Testis (tissue), 3 donors: ENCODE measurements around the gene CHD2. TPM values are rescaled to one million over a fixed set of nuclear protein-coding genes. Genes with fewer than 3 reads are reported as not detected.
"Not testable (repeated sequence)": the region's sequence is repeated elsewhere in the genome, so short reads cannot be mapped to it uniquely, and the experiment has no call there.

Experiments used
- DNase-seq: peaks from one replicate; pipeline ENCODE4 v3.0.0-alpha.2; 2019
- H3K27ac ChIP-seq, 2 donors: fragments of 200-600 bp; sonication (generic); one replicate each; pipeline ENCODE4 v1.5.1; 2019
- H3K27me3 ChIP-seq: fragments of 200-600 bp; sonication (generic); one replicate; pipeline ENCODE4 v1.5.1; 2019
- H3K36me3 ChIP-seq: fragments of 200-600 bp; sonication (generic); one replicate; pipeline ENCODE4 v1.5.1; 2017; ENCODE audit warnings: low read depth; ENCODE audit errors: missing control alignments
- H3K4me1 ChIP-seq: fragments of 200-600 bp; sonication (generic); one replicate; pipeline ENCODE4 v1.5.1; 2019
- H3K4me3 ChIP-seq, 2 donors: fragments of 200-600 bp; sonication (generic); one replicate each; pipeline ENCODE4 v1.5.1; 2017 to 2019
- H3K9me3 ChIP-seq: fragments of 200-600 bp; sonication (generic); one replicate; pipeline ENCODE4 v1.5.1; 2017
- POLR2A ChIP-seq: fragments of 450-650 bp; IDR thresholded peaks from one replicate; pipeline ENCODE4 v1.6.1; 2017; ENCODE audit warnings: antibody characterized with exemption, mild to moderate bottlenecking, moderate library complexity
- WGBS, 2 donors: methylation state at CpG; one replicate each; pipeline ENCODE4 v1.1.5; 2018; 5-methylcytosine and 5-hydroxymethylcytosine counted together
- intact Hi-C: fragments of 100-400 bp; cut with DNase I; formaldehyde crosslinking; loops from one replicate; pipeline ENCODE4 v1.15.1; 2023; ENCODE audit warnings: low total_unique reads
- polyA plus RNA-seq: library from polyadenylated mRNA; stranded (reverse); fragments of 350-450 nt; fragmentation: Illumina TruSeq; extraction: RNeasy Lipid Tissue Mini Kit (QIAGEN cat#74804); gene quantifications from one replicate; pipeline ENCODE4 v1.2.3, GENCODE V29; 2014; ENCODE audit warnings: low read depth, low replicate concordance; ENCODE audit not compliant: insufficient read depth
- total RNA-seq, 2 donors: library from RNA; depleted of rRNA; stranded (reverse); fragments of >200 nt; gene quantifications; one replicate each; pipeline ENCODE4 v1.2.3, GENCODE V29; 2016
- TF ChIP-seq, protein P1 (sequence below), 3 experiments: fragments of 450-650 bp in 2 of 3; fragments of 200-600 bp in 1 of 3; sonication (generic) in 1 of 3; IDR thresholded peaks; one replicate each; pipeline ENCODE4 v1.5.1; 2016 to 2019; ENCODE audit warnings: antibody characterized with exemption in 3 of 3, mild to moderate bottlenecking in 2 of 3, moderate library complexity in 1 of 3

The CHD2 gene
- total and polyA plus RNA-seq, 3 donors from 2014 or later, result 64.5 to 129 (median 113) TPM

DNA sequence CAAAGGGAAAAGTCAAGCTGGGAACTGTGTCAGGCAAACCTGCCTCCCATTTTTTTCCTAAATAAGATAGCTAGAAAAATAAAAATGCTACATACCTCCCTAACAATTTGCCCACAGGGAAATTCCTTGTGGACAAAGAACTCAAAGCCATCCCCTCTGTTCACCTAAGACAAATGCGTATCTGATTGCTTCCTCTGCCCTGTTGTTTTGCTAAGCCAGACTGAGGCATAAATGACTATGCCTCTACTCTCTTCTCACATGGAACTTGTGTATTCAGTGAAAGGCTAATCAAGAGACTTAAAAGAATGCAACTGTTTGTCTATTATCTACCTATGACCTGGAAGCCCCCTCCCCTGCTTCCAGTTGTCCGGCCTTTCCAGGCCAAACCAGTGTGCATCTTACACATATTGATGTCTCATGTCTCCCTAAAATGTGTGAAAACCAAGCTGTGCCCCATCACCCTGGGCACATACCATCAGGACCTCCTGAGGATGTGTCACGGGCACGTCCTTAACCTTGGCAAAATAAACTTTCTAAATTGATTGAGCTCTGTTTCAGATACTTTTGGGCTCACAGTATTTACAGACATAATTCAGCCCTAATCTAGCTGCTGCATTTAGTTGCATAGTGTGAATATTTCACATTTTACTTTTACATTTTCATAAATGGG lies 15.8 kb downstream of the CHD2 start:
- no peak for DNase-seq

DNA sequence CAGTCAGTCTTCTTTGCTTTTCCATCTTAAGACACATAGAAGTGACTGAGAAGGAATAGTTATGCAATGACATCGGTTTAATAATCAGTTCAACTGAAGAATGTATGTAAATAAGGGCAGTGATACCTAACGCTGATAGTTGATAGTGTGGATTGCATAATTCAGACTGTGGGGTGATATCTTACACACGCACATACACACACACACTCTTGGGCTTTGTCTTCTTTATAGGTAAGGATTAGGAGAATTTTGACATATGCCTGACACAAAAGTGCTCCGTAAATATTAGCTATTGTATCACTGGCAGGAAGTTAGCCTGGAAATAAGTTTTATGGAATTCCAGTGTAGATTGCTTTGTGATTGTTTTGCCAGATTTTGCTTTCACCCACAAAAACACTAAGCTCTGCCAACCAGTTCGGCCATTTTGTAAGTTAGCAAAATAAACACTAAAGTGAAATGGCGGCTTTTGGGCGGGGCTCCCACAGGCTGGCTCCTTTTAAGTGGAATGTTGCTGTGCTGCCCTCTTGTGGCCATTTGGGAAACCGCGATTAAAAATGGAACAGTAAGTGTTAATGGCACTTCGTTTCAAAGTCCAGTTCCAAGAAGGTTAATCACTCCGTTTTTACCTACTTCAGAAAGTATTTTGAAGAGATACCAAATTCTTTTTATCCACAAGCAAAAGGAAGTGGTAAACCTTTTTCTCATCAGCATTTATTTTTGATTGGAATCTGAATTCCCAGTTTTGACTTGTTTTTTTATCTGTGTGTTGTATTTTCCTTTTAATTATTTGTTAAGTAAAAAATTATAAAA lies 17.7 kb downstream of the CHD2 start:
- WGBS, 2 donors, result 21 to 24% methylated on average over 11 of the region's 11 CpGs
- no peaks in the 10 kb centered on the region for H3K27me3 ChIP-seq
- peaks cover 39% of the 10 kb centered on the region for H3K4me1 ChIP-seq
- TF ChIP-seq, protein P1, sequence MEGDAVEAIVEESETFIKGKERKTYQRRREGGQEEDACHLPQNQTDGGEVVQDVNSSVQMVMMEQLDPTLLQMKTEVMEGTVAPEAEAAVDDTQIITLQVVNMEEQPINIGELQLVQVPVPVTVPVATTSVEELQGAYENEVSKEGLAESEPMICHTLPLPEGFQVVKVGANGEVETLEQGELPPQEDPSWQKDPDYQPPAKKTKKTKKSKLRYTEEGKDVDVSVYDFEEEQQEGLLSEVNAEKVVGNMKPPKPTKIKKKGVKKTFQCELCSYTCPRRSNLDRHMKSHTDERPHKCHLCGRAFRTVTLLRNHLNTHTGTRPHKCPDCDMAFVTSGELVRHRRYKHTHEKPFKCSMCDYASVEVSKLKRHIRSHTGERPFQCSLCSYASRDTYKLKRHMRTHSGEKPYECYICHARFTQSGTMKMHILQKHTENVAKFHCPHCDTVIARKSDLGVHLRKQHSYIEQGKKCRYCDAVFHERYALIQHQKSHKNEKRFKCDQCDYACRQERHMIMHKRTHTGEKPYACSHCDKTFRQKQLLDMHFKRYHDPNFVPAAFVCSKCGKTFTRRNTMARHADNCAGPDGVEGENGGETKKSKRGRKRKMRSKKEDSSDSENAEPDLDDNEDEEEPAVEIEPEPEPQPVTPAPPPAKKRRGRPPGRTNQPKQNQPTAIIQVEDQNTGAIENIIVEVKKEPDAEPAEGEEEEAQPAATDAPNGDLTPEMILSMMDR (IDR thresholded peaks at IDR 0.05), result peak; percentile 98 to 99 (median 98)
- TF ChIP-seq POLR2A, result no peak
- H3K4me3 ChIP-seq, result no peak overlapping the region
- no peaks in the 10 kb centered on the region for H3K9me3 ChIP-seq
- H3K36me3 ChIP-seq, result no peaks in the 10 kb centered on the region
- DNase-seq, result peak; percentile 99
- intact Hi-C loops, result no loop called here
- peak overlapping the region; percentile 70 to 89 for H3K27ac ChIP-seq

More for the DNA sequence above, 15.8 kb downstream of the CHD2 start:
- Histone ChIP-seq H3K4me1 (peaks cover 33% of the 10 kb centered on the region), H3K4me3 (no peak overlapping the region), H3K27ac (peak overlapping the region in 1 of 2 donors; percentile 89), H3K9me3 (no peaks in the 10 kb centered on the region), H3K36me3 (no peaks in the 10 kb centered on the region), H3K27me3 (no peaks in the 10 kb centered on the region)
- no peak for TF ChIP-seq POLR2A
- TF ChIP-seq, protein P1 (IDR thresholded peaks at IDR 0.05), result no peak
- WGBS, 2 donors, result 68 to 75% methylated on average over 4 of the region's 4 CpGs
- intact Hi-C loops, result loop anchor here (2.0 kb wide), 1 partner anchor 107 kb away; no protein-coding TSS in a partner anchor

DNA sequence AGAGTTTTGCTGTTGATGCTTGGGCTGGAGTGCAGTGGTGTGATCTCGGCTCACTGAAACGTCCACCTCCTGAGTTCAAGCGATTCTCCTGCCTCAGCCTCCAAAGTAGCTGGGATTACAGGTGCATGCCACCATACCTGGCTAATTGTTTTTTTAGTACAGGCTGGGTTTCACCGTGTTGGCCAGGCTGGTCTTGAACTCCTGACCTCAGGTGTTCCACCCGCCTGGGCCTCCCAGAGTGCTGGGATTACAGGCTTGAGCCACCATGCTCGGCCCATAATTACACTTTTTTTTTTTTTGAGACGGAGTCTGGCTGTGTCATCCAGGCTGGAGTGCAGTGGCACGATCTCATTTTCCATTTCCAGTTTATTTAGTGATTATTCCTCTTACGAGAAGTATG lies 18.8 kb downstream of the CHD2 start:
- H3K4me3 ChIP-seq, H3K27me3 ChIP-seq, H3K9me3 ChIP-seq, H3K36me3 ChIP-seq, DNase-seq, intact Hi-C loops: not testable (repeated sequence)
- H3K27ac ChIP-seq, result peak overlapping the region in 1 of 2 donors; percentile 89
- WGBS, 2 donors, result 57 to 58% methylated on average over 9 of the region's 9 CpGs
- H3K4me1 ChIP-seq, result peaks cover 39% of the 10 kb centered on the region

DNA sequence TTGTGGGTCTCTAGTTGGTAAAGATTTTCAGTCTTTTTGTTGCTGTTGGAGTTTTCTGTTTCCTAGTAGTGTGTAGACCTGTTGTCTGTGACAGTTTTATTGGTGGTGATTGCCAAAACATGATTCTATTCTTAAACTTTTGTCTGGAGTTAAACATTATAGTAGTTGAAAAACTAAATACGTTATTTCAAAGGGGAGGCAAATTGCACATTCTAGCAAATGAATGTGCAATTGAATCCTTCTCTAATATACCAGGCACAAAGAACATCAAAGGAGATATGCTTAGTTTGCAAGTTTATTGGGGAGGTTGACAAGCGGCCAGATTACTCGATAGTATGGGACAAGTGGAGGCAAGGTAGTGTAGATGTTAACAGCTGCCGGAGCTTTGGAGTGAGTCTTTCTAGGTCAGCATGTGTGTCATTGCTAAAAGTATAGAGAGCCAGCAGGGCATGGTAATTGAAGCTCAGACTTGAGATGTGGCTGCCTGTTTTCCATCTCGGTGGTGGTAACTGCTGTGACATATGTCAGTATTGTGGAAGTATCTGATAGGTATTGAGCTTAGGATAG lies 20.6 kb downstream of the CHD2 start:
- Histone ChIP-seq H3K9me3 (no peaks in the 10 kb centered on the region), H3K27ac (no peak overlapping the region), H3K4me1 (peaks cover 25% of the 10 kb centered on the region), H3K4me3 (no peak overlapping the region), H3K36me3 (no peaks in the 10 kb centered on the region), H3K27me3 (no peaks in the 10 kb centered on the region)
- WGBS, 2 donors, result 74 to 79% methylated on average over 5 of the region's 5 CpGs
- TF ChIP-seq, protein P1 (IDR thresholded peaks at IDR 0.05), result no peak
- TF ChIP-seq POLR2A, result no peak
- intact Hi-C loops, result no loop called here
- DNase-seq, result no peak
